Activated CD4-positive, CD25-positive, alpha-beta regulatory T cell treated with anti-CD3 and anti-CD28 coated beads, Interleukin-2, amount 50 U/mL, for 72 hours (primary cell): ENCODE data around the gene AGPAT1.
"Not testable (repeated sequence)": the region's sequence is repeated elsewhere in the genome, so short reads cannot be mapped to it uniquely, and the experiment has no call there.

Experiments
- DNase-seq: peaks from one replicate; pipeline ENCODE4 v3.0.0; 2021

AGPAT1 gene

GRCh38 chr6:32146687-32147086, 29.2 kb downstream of the AGPAT1 start:
- DNase-seq = no peak

GRCh38 chr6:32146287-32146686, 29.6 kb downstream of the AGPAT1 start:
- no peak for DNase-seq

GRCh38 chr6:32144238-32144637, 31.6 kb downstream of the AGPAT1 start:
- DNase-seq = not testable (repeated sequence)

GRCh38 chr6:32140420-32141046, 35.4 kb downstream of the AGPAT1 start:
- DNase-seq = no peak

GRCh38 chr6:32139590-32139989, 36.3 kb downstream of the AGPAT1 start:
- DNase-seq = no peak

GRCh38 chr6:32137454-32137853, 38.4 kb downstream of the AGPAT1 start:
- no peak for DNase-seq

GRCh38 chr6:32133786-32134185, 42.1 kb downstream of the AGPAT1 start:
- no peak for DNase-seq

GRCh38 chr6:32132110-32132509, 43.8 kb downstream of the AGPAT1 start:
- DNase-seq = no peak

- no peak for DNase-seq
Measured at GRCh38 chr6:32131439-32131948, 44.4 kb downstream of the AGPAT1 start.

GRCh38 chr6:32129297-32130088, 46.4 kb downstream of the AGPAT1 start:
- no peak for DNase-seq

GRCh38 chr6:32128751-32129296, 47.1 kb downstream of the AGPAT1 start:
- DNase-seq = no peak

- peak; percentile 92 for DNase-seq
Measured at GRCh38 chr6:32127717-32128592, 47.9 kb downstream of the AGPAT1 start, which contains the start of gene ATF6B. ATF6B (minus strand) TSS chr6:32128246; CDS start chr6:32128207, 39 bp downstream.

- DNase-seq = no peak
Measured at GRCh38 chr6:32127409-32127716, 48.5 kb downstream of the AGPAT1 start.

- DNase-seq = no peak
Measured at GRCh38 chr6:32126880-32127279, 49.0 kb downstream of the AGPAT1 start.

- DNase-seq = no peak
Measured at GRCh38 chr6:32123681-32124080, 52.2 kb downstream of the AGPAT1 start.

GRCh38 chr6:32120573-32121059, 55.3 kb downstream of the AGPAT1 start:
- no peak for DNase-seq

- peak; percentile 61 for DNase-seq
Measured at GRCh38 chr6:32118782-32119628, 56.9 kb downstream of the AGPAT1 start.
